ENCODE data around the gene ROPN1B.

GRCh38 chr3:125959317-125960065 is 9.5 kb upstream of the ROPN1B start:
- no peak for TF ChIP-seq CTCF (IDR thresholded peaks at IDR 0.05)
- no peak for TF ChIP-seq ATF6 (CRISPR knock-in tag; IDR thresholded peaks at IDR 0.05)
- TF ChIP-seq ZNF263 (CRISPR knock-in tag; IDR thresholded peaks at IDR 0.05; ENCODE audit: low read depth) = no peak
- no peak for TF ChIP-seq NR3C1 (CRISPR knock-in tag; conservative IDR thresholded peaks at IDR 0.05; ENCODE audit: low read depth)
- TF ChIP-seq JUN (CRISPR knock-in tag; IDR thresholded peaks at IDR 0.05) = no peak
- TF ChIP-seq FOXK1 (CRISPR knock-in tag; IDR thresholded peaks at IDR 0.05) = no peak
- no peak for TF ChIP-seq E2F1 (CRISPR knock-in tag; IDR thresholded peaks at IDR 0.05)
- TF ChIP-seq ESRRA (CRISPR knock-in tag; IDR thresholded peaks at IDR 0.05; ENCODE audit: borderline replicate concordance) = no peak
- no peak for TF ChIP-seq ZNF425 (CRISPR knock-in tag; conservative IDR thresholded peaks at IDR 0.05)
- TF ChIP-seq USF1 (CRISPR knock-in tag; IDR thresholded peaks at IDR 0.05) = no peak
- TF ChIP-seq ZSCAN18 (CRISPR knock-in tag; IDR thresholded peaks at IDR 0.05) = no peak
- TF ChIP-seq NFYB (CRISPR knock-in tag; conservative IDR thresholded peaks at IDR 0.05; ENCODE audit: low read depth) = no peak
